HEK293 (cell line): Measurements from ENCODE around the gene SYNCRIP.

Experiments
- ZBTB49 ChIP-seq: fragments of 450-650 bp; formaldehyde crosslinking; IDR thresholded peaks from 2 replicates; pipeline ENCODE4 v1.5.1; 2016; ENCODE audit warnings: missing biosample characterization, missing genetic modification characterization, low read depth
- ZFP3 ChIP-seq: fragments of 450-650 bp; formaldehyde crosslinking; IDR thresholded peaks from 2 replicates; pipeline ENCODE4 v1.5.1; 2016; ENCODE audit warnings: low read depth, missing biosample characterization, missing genetic modification characterization
- TF ChIP-seq, protein P1 (sequence below): fragments of 450-650 bp; formaldehyde crosslinking; IDR thresholded peaks from 2 replicates; pipeline ENCODE4 v1.5.1; 2016; ENCODE audit warnings: missing biosample characterization, missing genetic modification characterization

DNA sequence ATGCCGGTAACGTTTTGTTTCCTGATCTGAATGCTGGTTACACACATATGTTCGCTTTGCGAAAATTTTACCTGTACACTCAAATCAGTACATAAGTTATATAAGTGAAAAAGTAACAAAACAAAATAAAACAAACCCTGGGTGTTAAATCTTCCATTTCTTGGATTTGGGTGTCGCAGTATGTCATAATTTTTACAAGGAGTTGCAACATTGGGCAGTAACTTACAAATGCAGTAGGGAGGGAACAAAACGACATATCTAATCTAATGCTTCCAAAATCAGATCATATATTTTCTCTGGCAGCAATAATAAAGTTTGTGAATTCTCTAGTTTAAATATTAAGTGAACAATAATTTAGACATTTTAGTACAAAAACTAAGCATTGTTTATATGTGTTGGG lies 74.3 kb downstream of the SYNCRIP start:
- TF ChIP-seq ZFP3 (tag by site-specific recombination) (no peak), ZBTB49 (tag by site-specific recombination) (no peak)
- TF ChIP-seq, protein P1, sequence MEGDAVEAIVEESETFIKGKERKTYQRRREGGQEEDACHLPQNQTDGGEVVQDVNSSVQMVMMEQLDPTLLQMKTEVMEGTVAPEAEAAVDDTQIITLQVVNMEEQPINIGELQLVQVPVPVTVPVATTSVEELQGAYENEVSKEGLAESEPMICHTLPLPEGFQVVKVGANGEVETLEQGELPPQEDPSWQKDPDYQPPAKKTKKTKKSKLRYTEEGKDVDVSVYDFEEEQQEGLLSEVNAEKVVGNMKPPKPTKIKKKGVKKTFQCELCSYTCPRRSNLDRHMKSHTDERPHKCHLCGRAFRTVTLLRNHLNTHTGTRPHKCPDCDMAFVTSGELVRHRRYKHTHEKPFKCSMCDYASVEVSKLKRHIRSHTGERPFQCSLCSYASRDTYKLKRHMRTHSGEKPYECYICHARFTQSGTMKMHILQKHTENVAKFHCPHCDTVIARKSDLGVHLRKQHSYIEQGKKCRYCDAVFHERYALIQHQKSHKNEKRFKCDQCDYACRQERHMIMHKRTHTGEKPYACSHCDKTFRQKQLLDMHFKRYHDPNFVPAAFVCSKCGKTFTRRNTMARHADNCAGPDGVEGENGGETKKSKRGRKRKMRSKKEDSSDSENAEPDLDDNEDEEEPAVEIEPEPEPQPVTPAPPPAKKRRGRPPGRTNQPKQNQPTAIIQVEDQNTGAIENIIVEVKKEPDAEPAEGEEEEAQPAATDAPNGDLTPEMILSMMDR, result no peak
